ENCODE measurements around the gene SLC26A9.

The SLC26A9 gene

GRCh38 chr1:205948886-205949285 lies 5.6 kb upstream of the SLC26A9 start:
- no peak for DNase-seq (ENCODE audit: low read depth in 2 of 2)

DNA sequence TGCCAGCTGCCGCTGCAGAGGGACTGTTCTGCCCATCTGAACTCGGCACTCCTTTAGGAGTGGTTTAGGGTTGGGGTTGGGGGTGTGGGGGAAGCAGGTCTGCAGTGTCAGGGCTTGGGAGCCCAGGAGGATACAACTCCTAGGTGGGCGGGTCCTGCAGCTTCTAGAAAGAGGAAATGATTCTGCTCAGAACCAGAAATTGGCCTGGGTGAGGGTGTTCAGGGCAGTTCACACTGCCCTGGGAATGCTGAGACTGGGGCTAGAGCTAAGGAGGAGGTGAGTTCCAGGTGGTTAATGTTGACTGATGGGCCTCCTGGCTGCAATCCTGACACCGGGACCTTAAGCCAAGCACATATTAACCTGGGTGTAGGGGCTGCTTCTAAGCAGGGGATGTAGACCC lies 4.8 kb upstream of the SLC26A9 start:
- DNase-seq (ENCODE audit: low read depth in 2 of 2) = no peak

DNA sequence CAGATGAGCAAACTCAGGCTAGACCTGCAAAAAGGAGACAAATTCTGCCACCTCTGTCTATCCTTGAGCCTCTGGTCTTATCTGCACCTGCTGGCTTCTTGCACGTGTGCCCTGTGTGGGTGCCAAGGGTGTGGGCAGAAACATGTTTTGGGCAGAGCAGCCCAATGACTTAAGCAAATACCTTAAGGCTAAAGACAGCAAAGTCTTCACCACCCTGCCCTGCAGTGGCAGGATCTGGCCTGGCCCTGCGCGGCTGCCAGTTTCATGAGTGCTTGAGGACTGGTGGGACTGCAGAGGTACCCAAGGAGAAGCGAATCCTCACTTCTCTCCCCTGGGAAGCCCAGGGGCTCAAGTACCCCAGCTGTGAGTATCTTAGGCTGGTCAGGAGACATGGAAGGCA lies 3.8 kb upstream of the SLC26A9 start:
- no peak for DNase-seq (ENCODE audit: low read depth in 2 of 2)

DNA sequence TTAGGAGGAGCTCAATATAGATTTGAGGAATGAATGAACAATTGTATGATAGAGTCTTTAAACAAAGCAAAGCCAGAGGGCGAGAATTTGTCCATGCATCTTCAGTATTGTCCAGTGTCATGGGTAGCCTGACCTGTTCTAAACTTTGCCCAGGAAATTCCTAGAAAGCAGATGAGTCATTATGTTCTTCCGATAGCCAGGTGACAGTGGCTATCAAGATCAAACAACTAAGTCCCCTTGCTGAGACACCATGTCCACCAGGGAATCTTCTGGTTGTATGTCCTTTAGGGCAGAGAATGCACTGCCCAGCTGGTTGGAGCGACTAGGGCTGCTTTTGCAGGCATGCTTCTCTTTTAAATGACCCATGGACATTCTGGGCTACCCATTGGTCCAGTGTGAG lies 1.8 kb upstream of the SLC26A9 start:
- no peak for DNase-seq (ENCODE audit: low read depth in 2 of 2)

DNA sequence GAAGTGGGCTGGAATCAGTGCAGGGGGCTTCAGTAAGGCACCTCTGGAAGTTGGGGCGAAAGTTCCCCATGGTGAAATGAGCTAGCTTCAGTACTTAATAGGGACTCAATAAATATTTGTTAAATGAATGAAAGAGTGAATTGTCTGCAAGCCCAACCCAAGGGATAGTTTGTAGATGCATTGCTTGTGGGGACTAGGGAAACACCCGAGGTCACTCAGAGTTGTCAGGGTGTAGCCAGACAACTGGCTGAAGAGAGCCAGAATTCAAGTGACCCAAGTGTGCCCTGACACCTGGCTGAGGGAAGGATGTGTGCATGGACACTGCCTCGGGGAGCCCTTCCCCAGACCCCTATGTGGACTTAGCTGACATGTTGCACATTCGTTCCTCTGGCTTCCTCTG lies 1.3 kb upstream of the SLC26A9 start:
- no peak for DNase-seq (ENCODE audit: low read depth in 2 of 2)

GRCh38 chr1:205942631-205943159 lies 561 bp downstream of the SLC26A9 start:
- no peak for DNase-seq (ENCODE audit: low read depth in 2 of 2)

GRCh38 chr1:205940710-205941109 lies 2.5 kb downstream of the SLC26A9 start:
- DNase-seq (ENCODE audit: low read depth in 2 of 2) = no peak

DNA sequence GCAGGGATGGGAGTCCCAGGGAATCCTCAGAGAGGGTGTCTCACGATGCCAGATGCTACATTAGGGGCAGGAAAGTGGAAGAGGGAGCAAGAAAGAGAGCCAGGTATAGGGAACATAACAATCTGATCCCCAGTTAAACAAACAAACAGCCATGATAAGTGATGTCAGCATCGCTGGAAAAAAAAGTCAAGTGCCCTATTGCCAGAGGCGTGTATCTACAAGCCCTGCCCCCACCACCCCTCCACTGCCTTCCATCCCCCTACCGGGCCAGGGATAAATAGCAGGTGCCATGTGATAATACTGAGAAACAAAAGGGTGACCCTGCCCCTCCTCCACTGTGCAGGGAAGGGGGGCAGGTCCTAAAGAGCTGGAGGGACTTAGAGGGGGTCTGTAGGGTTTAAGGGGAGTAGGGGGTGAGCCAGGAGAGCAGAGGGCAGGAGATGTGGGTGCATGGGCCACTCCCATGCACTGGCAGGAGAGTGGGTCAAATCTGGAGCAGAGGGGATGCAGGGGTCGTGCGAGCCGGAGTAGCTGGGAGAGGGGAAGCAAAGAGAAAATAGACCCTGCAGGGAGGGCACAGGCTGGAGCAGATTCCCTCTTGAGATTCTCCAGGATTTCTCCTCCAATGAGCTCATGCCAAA lies 3.4 kb downstream of the SLC26A9 start:
- DNase-seq (ENCODE audit: low read depth in 2 of 2) = no peak

GRCh38 chr1:205938682-205939081 lies 4.6 kb downstream of the SLC26A9 start:
- DNase-seq (ENCODE audit: low read depth in 2 of 2) = no peak

DNA sequence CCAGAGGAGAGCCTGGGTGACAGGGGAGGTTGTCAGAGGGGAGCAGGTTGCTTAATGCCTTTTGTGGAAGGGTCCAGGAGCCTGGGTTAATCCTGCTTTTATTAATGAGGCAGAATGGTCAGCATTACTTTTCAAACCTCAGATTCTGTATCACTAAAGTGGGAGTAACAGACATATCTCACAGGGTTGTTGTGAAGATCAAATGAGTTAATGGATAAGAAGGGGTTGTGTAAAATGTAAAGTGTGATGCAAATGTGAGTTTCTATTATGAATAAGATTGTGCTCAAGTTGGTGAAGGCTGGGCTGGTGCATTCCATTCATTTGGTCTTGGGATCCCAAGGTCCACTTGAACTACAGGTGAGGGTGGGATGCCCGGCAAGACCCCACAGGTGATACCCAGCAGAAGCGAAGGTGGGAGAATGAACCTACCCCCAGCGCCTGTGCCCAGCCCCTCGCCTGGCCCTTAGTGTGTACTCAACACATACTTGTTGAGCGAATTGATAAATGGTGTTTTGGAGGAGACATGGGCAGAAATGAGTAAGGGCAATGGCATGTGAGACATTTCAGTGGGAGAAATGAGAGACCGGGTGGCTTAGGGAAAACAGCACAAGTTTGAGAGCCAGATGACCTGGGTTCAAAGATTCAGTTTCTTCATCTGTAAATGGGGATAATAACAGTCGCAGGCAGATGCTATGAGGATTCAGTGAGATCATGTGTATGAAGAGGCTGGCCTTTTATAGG lies 6.2 kb downstream of the SLC26A9 start:
- DNase-seq (ENCODE audit: low read depth in 2 of 2) = no peak

DNA sequence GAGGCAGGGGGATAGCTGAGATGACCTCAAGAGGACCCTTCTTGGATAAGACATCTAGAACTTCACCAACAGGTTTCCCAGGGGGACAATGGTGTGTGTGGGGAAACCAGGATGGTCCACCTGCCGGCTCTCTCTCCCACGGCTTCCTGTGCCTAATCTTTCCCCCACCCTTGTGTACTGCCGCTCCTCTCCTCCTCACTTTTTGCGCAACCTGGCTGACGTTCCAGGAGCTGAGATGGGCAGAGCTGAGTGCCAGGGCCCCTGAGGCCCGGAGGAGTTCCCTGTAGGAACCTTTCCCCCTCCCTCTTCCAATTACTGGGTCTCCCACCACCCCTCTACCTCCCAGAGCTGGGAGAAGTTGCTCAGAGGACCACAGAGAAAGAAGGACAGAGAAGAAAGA lies 6.9 kb downstream of the SLC26A9 start:
- DNase-seq (ENCODE audit: low read depth in 2 of 2) = no peak

DNA sequence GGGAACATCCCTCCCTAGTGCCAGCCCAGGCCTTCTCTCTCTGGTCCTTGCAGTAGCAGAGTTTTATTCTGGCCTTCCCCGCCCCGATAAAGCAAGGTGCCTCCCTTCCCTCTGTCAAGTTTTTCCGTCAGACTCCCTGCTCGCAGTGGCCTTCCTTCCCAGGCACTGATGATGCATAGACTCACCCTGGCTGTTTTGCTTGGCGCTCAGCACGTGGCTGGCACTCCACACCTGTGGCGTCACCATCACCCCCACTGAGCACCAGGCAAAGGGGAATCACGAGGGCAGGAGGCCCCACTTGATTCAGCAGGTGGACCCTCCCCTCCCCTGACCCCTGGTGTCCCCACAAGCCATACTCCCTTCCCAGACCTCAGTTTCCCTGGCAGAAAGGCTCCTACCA lies 7.4 kb downstream of the SLC26A9 start:
- no peak for DNase-seq (ENCODE audit: low read depth in 2 of 2)

DNA sequence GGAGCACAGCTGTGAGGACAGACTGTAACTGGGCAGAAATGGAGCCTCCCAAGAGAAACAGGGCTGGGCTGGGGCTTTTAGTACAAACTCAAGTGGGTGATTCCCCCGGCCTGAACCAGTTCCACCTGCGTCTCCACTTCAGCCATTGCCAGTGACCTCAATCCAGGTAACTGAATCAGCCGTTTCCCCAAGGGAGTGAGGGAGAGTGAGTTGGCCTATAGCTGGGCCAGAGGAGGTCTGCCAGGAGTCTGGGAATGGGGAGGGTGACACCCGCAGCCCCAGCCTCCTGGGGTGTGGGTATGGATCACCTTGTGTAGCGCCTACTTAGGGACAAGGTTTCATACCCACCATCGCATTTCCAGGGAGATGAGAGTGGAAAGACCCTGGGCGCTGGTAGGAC lies 8.5 kb downstream of the SLC26A9 start:
- no peak for DNase-seq (ENCODE audit: low read depth in 2 of 2)

DNA sequence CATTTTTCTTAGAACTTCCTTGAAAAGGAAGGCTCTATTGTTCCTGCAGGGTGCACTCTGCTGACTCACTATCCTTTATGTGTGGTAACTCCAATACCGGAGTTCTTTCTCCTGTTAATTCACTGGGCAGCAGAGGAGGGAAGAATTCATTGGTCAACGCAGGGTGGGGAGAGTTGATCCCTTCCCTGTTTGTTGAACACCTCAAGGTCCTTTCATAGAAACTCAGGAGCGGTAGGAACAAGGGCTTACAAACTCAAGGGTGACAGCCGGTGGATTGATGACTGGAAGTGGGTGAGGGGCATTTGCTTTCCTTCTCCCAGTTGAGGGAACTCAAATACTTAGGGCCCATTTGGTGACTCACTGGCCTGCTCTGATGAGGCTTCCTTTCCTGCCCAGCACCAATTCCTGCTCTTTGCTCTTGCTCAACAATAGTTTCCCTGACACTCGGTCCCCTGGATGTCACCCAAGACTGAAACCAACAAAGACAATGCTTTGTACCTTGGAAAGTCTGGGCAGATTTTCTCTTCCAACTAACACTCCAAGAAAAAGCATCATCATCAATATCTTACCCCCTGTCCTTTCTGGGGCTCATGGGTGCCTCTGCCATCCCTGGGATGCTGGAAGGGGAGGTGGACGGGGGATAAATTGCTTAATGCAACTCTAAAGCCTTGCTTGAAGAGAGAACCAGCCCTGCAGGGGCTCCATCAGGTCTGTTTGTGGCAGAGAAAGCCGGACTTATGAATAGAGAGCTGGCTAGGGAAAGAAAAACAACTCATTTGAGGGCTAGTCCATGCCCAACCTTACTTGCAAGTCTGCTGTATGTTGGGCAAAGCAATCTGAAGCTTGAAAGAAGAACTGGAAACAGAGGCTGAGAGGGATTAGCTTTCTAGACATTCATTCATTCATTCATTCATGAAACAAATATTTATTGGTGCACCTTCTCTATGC lies 9.3 kb downstream of the SLC26A9 start:
- DNase-seq (ENCODE audit: low read depth in 2 of 2) = no peak

GRCh38 chr1:205932776-205933175 lies 10.5 kb downstream of the SLC26A9 start:
- DNase-seq (ENCODE audit: low read depth in 2 of 2) = no peak

DNA sequence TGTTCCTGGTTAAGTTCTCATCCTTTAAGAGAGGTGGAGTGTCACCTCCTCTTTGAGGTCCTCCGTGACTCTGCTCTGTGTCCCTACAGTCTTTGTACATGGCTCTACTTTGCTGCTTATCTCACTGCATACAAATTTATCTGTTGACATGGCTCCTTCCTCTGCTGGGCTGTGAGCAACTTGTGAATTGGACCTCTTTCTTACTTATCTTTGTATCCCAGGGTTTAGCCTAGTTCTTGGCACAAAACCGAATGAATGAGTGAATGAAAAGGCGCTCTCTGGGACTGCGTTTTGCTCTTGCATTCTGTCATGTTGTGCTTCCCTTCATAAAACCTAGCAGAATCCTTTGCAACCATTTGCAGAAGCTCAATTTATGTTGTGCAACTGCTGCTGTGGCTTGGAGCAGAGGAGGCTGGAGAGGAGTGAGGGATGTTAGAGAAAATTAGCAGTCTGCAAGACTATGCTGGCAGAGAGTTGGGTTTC lies 12.4 kb downstream of the SLC26A9 start:
- DNase-seq (ENCODE audit: low read depth in 2 of 2) = no peak

GRCh38 chr1:205930195-205930577 lies 13.1 kb downstream of the SLC26A9 start:
- DNase-seq (ENCODE audit: low read depth in 2 of 2) = no peak

DNA sequence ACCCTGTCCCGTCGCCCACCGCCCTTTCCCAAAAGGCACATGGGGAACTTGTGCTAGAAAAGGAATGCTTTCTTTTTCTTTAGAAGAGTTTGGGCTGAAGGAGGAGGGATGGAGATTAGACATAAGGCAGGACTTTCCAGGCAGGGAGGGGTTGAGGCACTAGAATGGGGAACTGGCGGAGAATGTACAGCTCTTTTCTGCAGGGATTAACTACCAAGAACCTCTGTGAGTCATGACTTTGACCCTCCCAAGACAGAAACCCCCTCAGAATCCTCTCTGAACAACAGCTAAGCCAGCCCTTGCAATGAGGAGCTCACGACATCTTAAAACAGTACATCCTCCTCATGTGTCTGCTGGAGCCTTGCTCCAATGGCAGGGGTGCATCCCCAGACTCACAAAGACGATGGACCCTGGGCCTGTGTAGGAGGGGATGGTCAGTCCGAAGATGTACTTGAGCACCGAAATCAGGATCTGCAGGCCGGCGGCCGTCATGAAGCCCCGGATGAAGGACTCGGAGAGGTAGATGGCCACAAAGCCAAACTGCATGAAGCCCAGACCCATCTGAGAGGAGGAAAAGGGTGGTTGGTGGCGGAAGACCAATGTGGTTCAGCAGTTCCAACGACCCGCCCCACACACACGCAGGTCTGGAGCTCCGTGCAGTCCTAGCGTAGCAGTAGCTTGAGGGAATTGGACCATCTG lies 13.6 kb downstream of the SLC26A9 start:
- DNase-seq (ENCODE audit: low read depth in 2 of 2) = no peak

DNA sequence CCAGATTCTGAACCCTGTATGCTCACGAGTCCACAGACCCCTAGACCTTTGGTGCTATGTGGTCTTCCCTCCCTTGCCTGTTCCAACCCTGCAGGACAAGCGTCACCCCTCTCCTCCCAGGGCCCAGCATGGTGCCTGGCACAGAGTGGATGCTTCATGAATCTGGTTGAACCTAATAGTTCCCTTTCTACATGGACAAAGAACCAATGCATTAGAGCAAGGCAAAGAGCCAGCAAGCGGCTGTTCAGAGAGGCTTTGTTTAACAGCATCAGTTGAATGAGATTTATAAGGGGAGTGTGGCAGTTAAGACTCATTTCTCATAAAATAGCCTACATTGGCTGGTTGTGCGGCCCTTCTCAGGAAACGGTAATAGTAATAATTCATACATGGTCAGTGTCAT lies 14.9 kb downstream of the SLC26A9 start:
- no peak for DNase-seq (ENCODE audit: low read depth in 2 of 2)

DNA sequence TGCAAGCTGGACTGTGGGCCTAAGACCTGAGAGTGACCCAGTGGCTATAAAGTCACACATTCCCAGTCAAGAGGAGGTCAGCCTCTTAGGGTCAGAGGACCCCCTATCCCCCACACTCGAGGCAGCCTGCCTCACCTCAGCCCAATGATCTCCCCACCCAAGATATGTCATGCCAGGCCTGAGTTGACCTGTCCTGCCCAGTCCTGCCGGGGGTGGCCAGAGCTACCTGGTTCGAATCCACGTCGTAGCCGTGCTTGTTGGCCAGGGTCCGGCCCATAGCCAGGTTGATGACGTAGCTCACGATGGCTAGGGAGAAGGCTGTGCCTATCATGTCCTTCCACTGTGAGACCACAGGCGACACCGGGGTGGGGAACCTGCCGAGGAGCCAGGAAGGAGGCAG lies 15.6 kb downstream of the SLC26A9 start:
- DNase-seq (ENCODE audit: low read depth in 2 of 2) = no peak

GRCh38 chr1:205927247-205927646 lies 16.0 kb downstream of the SLC26A9 start:
- no peak for DNase-seq (ENCODE audit: low read depth in 2 of 2)

DNA sequence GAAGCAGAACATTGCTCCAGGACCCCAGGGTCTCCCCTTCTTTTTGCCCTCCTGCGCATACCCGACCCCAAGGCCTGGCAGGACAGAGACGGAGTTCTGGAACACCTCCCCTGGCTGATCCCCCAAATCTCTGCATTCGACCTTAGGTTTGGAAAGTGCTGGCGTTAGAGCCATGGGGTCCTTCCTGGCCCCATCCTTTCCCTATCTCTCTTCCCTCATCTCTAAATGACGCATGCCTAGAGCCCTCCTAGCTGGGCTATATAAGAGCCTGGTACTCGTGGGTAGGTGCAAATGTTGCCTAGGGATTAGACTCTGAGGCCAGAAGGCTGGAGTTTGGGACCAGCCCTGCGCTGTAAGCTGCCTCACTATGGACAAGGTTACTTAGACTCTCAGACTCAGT lies 16.6 kb downstream of the SLC26A9 start:
- no peak for DNase-seq (ENCODE audit: low read depth in 2 of 2)

All from stimulated activated CD8-positive, alpha-beta memory T cell treated with anti-CD3 and anti-CD28 coated beads, Interleukin-15, amount 100 ng/mL, for 4 hours (primary cell).